ENCODE data around the gene SNRNP40. TPM values are rescaled to one million over a fixed set of nuclear protein-coding genes. Genes with fewer than 3 reads are reported as not detected.
A peak's percentile ranks its signal among the peaks of the same experiment; 100 is the strongest.

SNRNP40 gene
- total RNA-seq, 1 experiment from 2014 or later: 81.0 TPM

DNA sequence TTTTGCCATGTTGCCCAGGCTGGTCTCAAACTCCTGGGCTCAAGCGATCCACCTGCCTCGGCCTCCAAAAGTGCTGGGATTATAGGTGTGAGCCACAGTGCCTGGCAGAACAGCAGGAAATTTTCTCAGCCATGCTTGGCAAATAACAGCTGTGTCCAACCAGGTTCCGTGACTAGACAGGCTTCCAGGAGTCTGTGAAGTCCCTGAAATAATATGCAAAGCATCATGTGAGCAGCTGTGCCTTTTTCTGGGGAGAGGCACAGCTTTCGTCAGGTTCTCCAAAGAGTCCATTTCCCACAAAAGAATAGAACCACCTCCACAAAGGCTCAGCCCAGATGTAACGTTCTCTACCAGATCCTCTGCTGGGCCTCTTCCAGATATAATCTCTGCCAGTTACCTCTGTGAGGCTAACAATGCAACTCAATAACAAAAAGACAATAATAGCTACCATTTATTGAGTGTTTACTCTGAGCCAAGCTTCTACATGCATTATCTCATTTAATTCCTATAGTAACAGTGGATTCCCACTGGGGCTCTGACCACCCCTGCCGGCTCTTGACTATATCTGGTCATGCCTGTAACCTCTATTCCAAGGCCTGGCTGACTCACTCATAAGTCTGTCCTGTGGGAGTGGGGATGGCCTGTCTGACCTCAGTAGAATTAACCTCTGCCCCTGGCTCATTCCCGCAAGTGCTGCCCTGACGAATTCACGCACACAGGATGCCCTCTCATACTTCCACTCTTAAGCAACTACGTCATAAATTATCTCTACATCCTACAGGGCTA, 52.9 kb downstream of the SNRNP40 start:
- intact Hi-C loops (cut with micrococcal nuclease; ENCODE audit: unreplicated experiment): no loop called here
- no peak for DNase-seq
- Mint-ChIP-seq H3K27ac (ENCODE audit: unreplicated experiment) (no peak overlapping the region), H3K9me3 (ENCODE audit: low read depth, unreplicated experiment) (no peaks in the 10 kb centered on the region), H3K4me1 (ENCODE audit: low read depth, unreplicated experiment) (peaks cover 7% of the 10 kb centered on the region), H3K4me3 (ENCODE audit: low read depth, unreplicated experiment) (no peak overlapping the region), H3K27me3 (ENCODE audit: unreplicated experiment) (peaks cover 56% of the 10 kb centered on the region), H3K36me3 (ENCODE audit: insufficient read depth, unreplicated experiment) (peaks cover 6% of the 10 kb centered on the region)
- no TSS peak for BruUV-seq (replicated peaks)
- TF ChIP-seq, protein P1, sequence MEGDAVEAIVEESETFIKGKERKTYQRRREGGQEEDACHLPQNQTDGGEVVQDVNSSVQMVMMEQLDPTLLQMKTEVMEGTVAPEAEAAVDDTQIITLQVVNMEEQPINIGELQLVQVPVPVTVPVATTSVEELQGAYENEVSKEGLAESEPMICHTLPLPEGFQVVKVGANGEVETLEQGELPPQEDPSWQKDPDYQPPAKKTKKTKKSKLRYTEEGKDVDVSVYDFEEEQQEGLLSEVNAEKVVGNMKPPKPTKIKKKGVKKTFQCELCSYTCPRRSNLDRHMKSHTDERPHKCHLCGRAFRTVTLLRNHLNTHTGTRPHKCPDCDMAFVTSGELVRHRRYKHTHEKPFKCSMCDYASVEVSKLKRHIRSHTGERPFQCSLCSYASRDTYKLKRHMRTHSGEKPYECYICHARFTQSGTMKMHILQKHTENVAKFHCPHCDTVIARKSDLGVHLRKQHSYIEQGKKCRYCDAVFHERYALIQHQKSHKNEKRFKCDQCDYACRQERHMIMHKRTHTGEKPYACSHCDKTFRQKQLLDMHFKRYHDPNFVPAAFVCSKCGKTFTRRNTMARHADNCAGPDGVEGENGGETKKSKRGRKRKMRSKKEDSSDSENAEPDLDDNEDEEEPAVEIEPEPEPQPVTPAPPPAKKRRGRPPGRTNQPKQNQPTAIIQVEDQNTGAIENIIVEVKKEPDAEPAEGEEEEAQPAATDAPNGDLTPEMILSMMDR (IDR thresholded peaks at IDR 0.05; ENCODE audit: unreplicated experiment): no peak
- CTCF ChIA-PET: no interaction called here

DNA sequence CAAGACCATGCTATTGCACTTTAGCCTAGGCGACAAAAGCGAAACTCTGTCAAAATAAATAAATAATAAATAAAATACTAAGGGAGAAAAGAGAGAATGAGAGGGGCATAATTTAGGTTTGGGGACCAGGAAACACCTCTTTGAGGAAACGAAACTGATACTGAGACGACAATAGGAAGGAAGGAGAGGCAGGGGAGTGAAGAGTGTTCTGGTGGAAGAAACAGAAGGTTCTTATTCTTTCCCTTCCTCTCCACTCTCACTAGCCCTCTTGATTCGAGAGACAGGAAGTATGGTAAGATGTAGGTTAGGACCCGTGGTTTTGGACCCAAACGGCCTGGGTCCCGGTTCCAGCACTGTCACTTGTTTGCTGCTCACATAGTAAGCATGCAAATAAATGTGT, 55.3 kb downstream of the SNRNP40 start:
- DNase-seq: no peak
- intact Hi-C loops (cut with micrococcal nuclease; ENCODE audit: unreplicated experiment): no loop called here
- CTCF ChIA-PET: no interaction called here
- peaks cover 79% of the 10 kb centered on the region for H3K27me3 Mint-ChIP-seq (ENCODE audit: unreplicated experiment)
- no peaks in the 10 kb centered on the region for H3K9me3 Mint-ChIP-seq (ENCODE audit: low read depth, unreplicated experiment)
- H3K4me1 Mint-ChIP-seq (ENCODE audit: low read depth, unreplicated experiment): peaks cover 8% of the 10 kb centered on the region
- H3K27ac Mint-ChIP-seq (ENCODE audit: unreplicated experiment): no peak overlapping the region
- BruUV-seq (replicated peaks): no TSS peak
- TF ChIP-seq, protein P1 (IDR thresholded peaks at IDR 0.05; ENCODE audit: unreplicated experiment): no peak
- no peak overlapping the region for H3K4me3 Mint-ChIP-seq (ENCODE audit: low read depth, unreplicated experiment)
- H3K36me3 Mint-ChIP-seq (ENCODE audit: insufficient read depth, unreplicated experiment): peaks cover 8% of the 10 kb centered on the region

DNA sequence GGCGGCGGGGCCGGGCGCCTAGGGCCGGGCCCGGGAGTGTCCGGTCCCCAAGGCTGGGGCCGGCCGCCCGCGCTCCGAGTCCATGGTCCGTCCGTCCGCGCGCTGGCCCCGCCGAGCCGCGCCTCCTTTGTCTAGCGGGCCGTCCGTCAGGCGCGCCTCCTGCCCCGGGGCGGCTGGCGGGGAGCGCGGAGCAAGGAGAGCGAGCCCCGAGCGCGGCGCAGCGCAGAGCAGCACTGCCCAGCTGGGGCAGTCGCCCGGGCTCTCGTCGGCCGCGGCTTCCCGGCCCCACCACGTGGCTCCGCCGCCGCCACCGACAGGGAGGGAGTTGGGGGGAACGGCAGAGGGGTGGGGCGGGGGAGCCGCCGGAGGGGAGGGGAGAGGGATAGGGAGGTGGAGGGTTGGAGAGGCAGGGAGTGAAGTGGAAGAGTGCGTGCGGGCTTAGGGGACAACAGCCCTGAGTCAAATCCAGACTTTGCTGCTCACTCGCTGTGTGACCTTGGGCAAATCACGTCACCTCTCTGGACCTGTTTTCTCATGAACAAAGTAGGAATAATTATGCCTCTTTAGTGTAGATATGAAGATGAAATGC, 56.8 kb downstream of the SNRNP40 start, which contains the start of gene NKAIN1:
NKAIN1 (minus strand) TSS at position 235 of the 589 bp plus-strand sequence. CDS start 340 bp downstream, outside the sequence.
- Mint-ChIP-seq H3K27me3 (ENCODE audit: unreplicated experiment) (peaks cover 90% of the 10 kb centered on the region), H3K4me3 (ENCODE audit: low read depth, unreplicated experiment) (peak within 1 kb of the TSS; percentile 71), H3K27ac (ENCODE audit: unreplicated experiment) (no peak within 1 kb of the TSS), H3K4me1 (ENCODE audit: low read depth, unreplicated experiment) (peaks cover 8% of the 10 kb centered on the region), H3K9me3 (ENCODE audit: low read depth, unreplicated experiment) (no peaks in the 10 kb centered on the region), H3K36me3 (ENCODE audit: insufficient read depth, unreplicated experiment) (peaks cover 8% of the 10 kb centered on the region)
- TF ChIP-seq, protein P1 (IDR thresholded peaks at IDR 0.05; ENCODE audit: unreplicated experiment): no peak
- BruUV-seq (replicated peaks): no TSS peak
- CTCF ChIA-PET: no interaction called here
- intact Hi-C loops (cut with micrococcal nuclease; ENCODE audit: unreplicated experiment): no loop called here
- DNase-seq: peak; percentile 36

DNA sequence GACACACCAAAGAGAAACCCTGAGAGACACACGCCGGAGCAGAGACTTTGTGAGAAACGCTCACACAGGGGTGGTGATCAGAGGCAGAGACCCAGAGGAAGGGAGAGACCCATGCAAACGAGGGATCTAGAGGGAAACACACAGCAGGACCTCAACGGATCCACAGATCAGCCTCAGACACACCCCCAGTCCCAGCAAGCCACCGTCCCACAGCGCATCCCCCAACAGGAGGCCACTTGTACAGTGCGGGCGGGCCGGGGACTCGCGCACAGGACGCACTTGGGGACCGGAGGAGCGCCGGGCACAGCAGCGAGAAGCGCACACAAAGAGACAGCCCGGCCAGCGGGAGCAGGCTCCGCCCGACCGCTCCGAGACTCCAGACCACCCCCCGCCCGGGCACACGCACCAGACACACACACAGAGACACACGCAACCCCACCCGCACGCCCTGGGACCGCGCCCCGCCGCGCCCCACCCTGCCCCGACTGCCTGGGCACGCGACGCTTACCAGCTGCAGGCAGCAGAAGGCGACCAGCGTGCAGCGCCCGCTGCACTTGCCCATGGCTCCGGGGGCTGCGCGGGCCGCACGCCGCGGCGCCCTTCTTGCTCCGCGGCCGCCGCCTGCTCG, 57.5 kb downstream of the SNRNP40 start:
- TF ChIP-seq, protein P1 (IDR thresholded peaks at IDR 0.05; ENCODE audit: unreplicated experiment): no peak
- Mint-ChIP-seq H3K36me3 (ENCODE audit: insufficient read depth, unreplicated experiment) (peaks cover 8% of the 10 kb centered on the region), H3K9me3 (ENCODE audit: low read depth, unreplicated experiment) (no peaks in the 10 kb centered on the region), H3K4me1 (ENCODE audit: low read depth, unreplicated experiment) (peaks cover 8% of the 10 kb centered on the region), H3K27ac (ENCODE audit: unreplicated experiment) (no peak overlapping the region), H3K4me3 (ENCODE audit: low read depth, unreplicated experiment) (peak overlapping the region; percentile 71), H3K27me3 (ENCODE audit: unreplicated experiment) (peaks cover 89% of the 10 kb centered on the region)
- intact Hi-C loops (cut with micrococcal nuclease; ENCODE audit: unreplicated experiment): no loop called here
- CTCF ChIA-PET: no interaction called here
- peak; percentile 13 for DNase-seq
- BruUV-seq (replicated peaks): no TSS peak

Data from Calu3 (cell line).